Skin epidermis (tissue), 12 donors: ENCODE data around the gene PPFIA2.
"Not testable (repeated sequence)": the region's sequence is repeated elsewhere in the genome, so short reads cannot be mapped to it uniquely, and the experiment has no call there.

Experiments used
- H3K27ac ChIP-seq, 21 experiments: fragments of 200-600 bp; sonication (generic) in 11 of 21; one replicate each; pipeline ENCODE4 v1.5.0; 2020; ENCODE audit warnings: mild to moderate bottlenecking in 3 of 21, inconsistent platforms in 2 of 21, moderate library complexity in 2 of 21
- H3K4me3 ChIP-seq, 7 experiments: fragments of 200-600 bp; sonication (generic) in 2 of 7; one replicate each; pipeline ENCODE4 v1.5.0; 2020; ENCODE audit warnings: inconsistent platforms in 2 of 7, mild to moderate bottlenecking in 2 of 7, moderate library complexity in 1 of 7

PPFIA2 gene

GRCh38 chr12:81679614-81680013 lies 79.5 kb downstream of the PPFIA2 start:
- Histone ChIP-seq H3K27ac (no peak overlapping the region), H3K4me3 (no peak overlapping the region)

GRCh38 chr12:81670759-81671158 lies 88.4 kb downstream of the PPFIA2 start:
- no peak overlapping the region for H3K27ac ChIP-seq
- H3K4me3 ChIP-seq, result no peak overlapping the region

- Histone ChIP-seq H3K27ac (no peak overlapping the region), H3K4me3 (no peak overlapping the region)
These were observed 90.7 kb downstream of the PPFIA2 start for GRCh38 chr12:81668475-81668874.

GRCh38 chr12:81659310-81659709 lies 99.8 kb downstream of the PPFIA2 start:
- not testable (repeated sequence) for H3K27ac ChIP-seq, H3K4me3 ChIP-seq

GRCh38 chr12:81644503-81644902 lies 114.6 kb downstream of the PPFIA2 start:
- no peak overlapping the region for H3K27ac ChIP-seq

GRCh38 chr12:81639196-81639595 lies 120.0 kb downstream of the PPFIA2 start:
- Histone ChIP-seq H3K27ac (no peak overlapping the region), H3K4me3 (no peak overlapping the region)

More at GRCh38 chr12:81644503-81644902, 114.6 kb downstream of the PPFIA2 start:
- no peak overlapping the region for H3K4me3 ChIP-seq

- no peak overlapping the region for H3K27ac ChIP-seq
- H3K4me3 ChIP-seq, result no peak overlapping the region
These were observed 126.0 kb downstream of the PPFIA2 start for GRCh38 chr12:81633127-81633526.

- Histone ChIP-seq H3K4me3 (no peak overlapping the region), H3K27ac (no peak overlapping the region)
These were observed 131.6 kb downstream of the PPFIA2 start for GRCh38 chr12:81627336-81628189.

GRCh38 chr12:81626406-81626805 lies 132.7 kb downstream of the PPFIA2 start:
- H3K27ac ChIP-seq, result no peak overlapping the region
- H3K4me3 ChIP-seq, result no peak overlapping the region

GRCh38 chr12:81617915-81618314 lies 141.2 kb downstream of the PPFIA2 start:
- no peak overlapping the region for H3K4me3 ChIP-seq
- H3K27ac ChIP-seq, result no peak overlapping the region

- H3K27ac ChIP-seq, result no peak overlapping the region
- no peak overlapping the region for H3K4me3 ChIP-seq
These were observed 144.0 kb downstream of the PPFIA2 start for GRCh38 chr12:81615026-81615588.

GRCh38 chr12:81610955-81611889 lies 147.9 kb downstream of the PPFIA2 start:
- Histone ChIP-seq H3K27ac (no peak overlapping the region), H3K4me3 (no peak overlapping the region)

GRCh38 chr12:81597928-81598604 lies 161.1 kb downstream of the PPFIA2 start:
- Histone ChIP-seq H3K27ac (no peak overlapping the region), H3K4me3 (no peak overlapping the region)

GRCh38 chr12:81596558-81596957 lies 162.6 kb downstream of the PPFIA2 start:
- H3K27ac ChIP-seq, result no peak overlapping the region
- H3K4me3 ChIP-seq, result no peak overlapping the region

- Histone ChIP-seq H3K4me3 (no peak overlapping the region), H3K27ac (no peak overlapping the region)
These were observed 167.9 kb downstream of the PPFIA2 start for GRCh38 chr12:81591256-81591655.

- not testable (repeated sequence) for H3K4me3 ChIP-seq, H3K27ac ChIP-seq
These were observed 168.4 kb downstream of the PPFIA2 start for GRCh38 chr12:81590703-81591102.

- H3K27ac ChIP-seq, result no peak overlapping the region
- H3K4me3 ChIP-seq, result no peak overlapping the region
These were observed 170.7 kb downstream of the PPFIA2 start for GRCh38 chr12:81588235-81589008.

GRCh38 chr12:81585787-81586186 lies 173.4 kb downstream of the PPFIA2 start:
- Histone ChIP-seq H3K4me3 (no peak overlapping the region), H3K27ac (no peak overlapping the region)

- no peak overlapping the region for H3K4me3 ChIP-seq
These were observed 185.9 kb downstream of the PPFIA2 start for GRCh38 chr12:81573228-81573627.

More at GRCh38 chr12:81573228-81573627, 185.9 kb downstream of the PPFIA2 start:
- no peak overlapping the region for H3K27ac ChIP-seq
